ENCODE data around the gene AFAP1L1. TPM values are rescaled to one million over a fixed set of nuclear protein-coding genes. Genes with fewer than 3 reads are reported as not detected.
A peak's percentile ranks its signal among the peaks of the same experiment; 100 is the strongest.

The AFAP1L1 gene
- total and polyA plus RNA-seq, 9 of the 15 experiments (the other 6 are each of a cell fraction or from before 2014, with no cell fraction given): 0.01 to 0.12 (median 0.03) TPM; not detected in 4

- peak; percentile 99 for TF ChIP-seq ZBTB40 (IDR thresholded peaks at IDR 0.05)
- TF ChIP-seq ZBTB40 (CRISPR knock-in tag; IDR thresholded peaks at IDR 0.05): no peak
- TF ChIP-seq HMGN3 (IDR thresholded peaks at IDR 0.05; ENCODE audit: borderline replicate concordance, extremely low read depth, insufficient read length, low read depth, low read length): peak; percentile 72
- no peak for TF ChIP-seq HOMEZ (CRISPR knock-in tag; IDR thresholded peaks at IDR 0.05)
- peak; percentile 99 for TF ChIP-seq ETV1 (tag; conservative IDR thresholded peaks at IDR 0.05; ENCODE audit: low read depth)
- no peak for TF ChIP-seq NFYB (IDR thresholded peaks at IDR 0.05; ENCODE audit: extremely low read depth, insufficient read length)
- TF ChIP-seq ZNF511 (CRISPR knock-in tag; IDR thresholded peaks at IDR 0.05): no peak; the same call in 1 of the 2 replicates
- TF ChIP-seq SIN3A (IDR thresholded peaks at IDR 0.05; ENCODE audit: borderline replicate concordance in 2 of 2, control insufficient read depth in 1 of 2, low read depth in 2 of 2, low read length in 2 of 2): peak; percentile 50 to 76; a peak in 3 of 4 replicates
- TF ChIP-seq CBX2 (IDR thresholded peaks at IDR 0.05; ENCODE audit: insufficient read depth, low read length, poor library complexity, severe bottlenecking): no peak
- no peak for TF ChIP-seq CREB5 (CRISPR knock-in tag; IDR thresholded peaks at IDR 0.05)
Measured at GRCh38 chr5:149345147-149345891, 73.7 kb downstream of the AFAP1L1 start, which contains the start of gene GRPEL2 (continued).

All from K562 (cell line).